H1 (cell line): Measurements from ENCODE around the gene MIX23. TPM values are rescaled to one million over a fixed set of nuclear protein-coding genes. Genes with fewer than 3 reads are reported as not detected.

Source experiments
- CTCF ChIA-PET: fragments of 300-600 bp; sonication (Branson Sonifier 250); formaldehyde crosslinking; loops from one replicate; lab custom pipeline; 2021; ENCODE audit not compliant: partially characterized antibody; lab: Charles Lee
- POLR2A ChIA-PET: fragments of 300-600 bp; sonication (Branson Sonifier 250); formaldehyde crosslinking; loops from one replicate; lab custom pipeline; 2021; ENCODE audit warnings: inconsistent platforms; ENCODE audit not compliant: partially characterized antibody; lab: Charles Lee
- DNase-seq, 2 experiments: peaks; one replicate each; pipeline versions ENCODE4 v3.0.0 to v3.0.0-alpha.2; 2010 to 2022; ENCODE audit warnings: low spot score in 2 of 2, low read depth in 1 of 2, mixed read lengths in 1 of 2
- FAIRE-seq: peaks from 2 replicates; lab custom pipeline; 2011; peaks lifted over from hg19 to GRCh38; lab: Jason Lieb, UNC
- H2AFZ ChIP-seq: 2 replicates; pipeline ENCODE4 v1.8.1; 2012; ENCODE audit warnings: low read length, inconsistent platforms
- H2AK5ac ChIP-seq: 2 replicates; pipeline ENCODE4 v1.6.1; 2013; ENCODE audit warnings: low read depth, low read length
- H2BK120ac ChIP-seq: replicated peaks from 2 replicates; pipeline ENCODE3; 2013; ENCODE audit warnings: low read depth, low read length, inconsistent platforms
- H2BK12ac ChIP-seq: 2 replicates; pipeline ENCODE4 v1.6.1; 2013; ENCODE audit warnings: low read depth, low read length
- H2BK15ac ChIP-seq: 2 replicates; pipeline ENCODE4 v1.6.1; 2013; ENCODE audit warnings: low read length
- H2BK20ac ChIP-seq: 2 replicates; pipeline ENCODE4 v1.6.1; 2013; ENCODE audit warnings: low read length
- H2BK5ac ChIP-seq: 2 replicates; pipeline ENCODE4 v1.6.1; 2013; ENCODE audit warnings: low read depth, low read length
- H3K14ac ChIP-seq: 2 replicates; pipeline ENCODE4 v1.6.1; 2013; ENCODE audit warnings: inconsistent platforms; ENCODE audit not compliant: insufficient read length
- H3K18ac ChIP-seq: 2 replicates; pipeline ENCODE4 v1.6.1; 2013; ENCODE audit warnings: low read length; ENCODE audit errors: extremely low read depth
- H3K23ac ChIP-seq: 2 replicates; pipeline ENCODE4 v1.6.1; 2013; ENCODE audit warnings: inconsistent platforms; ENCODE audit not compliant: insufficient read length
- H3K23me2 ChIP-seq: 2 replicates; pipeline ENCODE4 v1.6.1; 2013; ENCODE audit warnings: low read depth, low read length
- H3K27ac ChIP-seq: 2 replicates; pipeline ENCODE4 v1.6.1; 2011; ENCODE audit warnings: low read depth, low read length, inconsistent platforms
- H3K27me3 ChIP-seq, 4 experiments: replicated peaks in 1 of 4; 1 replicate in 1 of 4; 2 replicates in 3 of 4; pipeline versions ENCODE4 v1.6.1 to v1.8.1; 2011 to 2013; ENCODE audit warnings: low read length in 3 of 4, mild to moderate bottlenecking in 3 of 4, inconsistent platforms in 2 of 4, mixed read lengths in 2 of 4, moderate library complexity in 1 of 4; ENCODE audit not compliant: control insufficient read depth in 3 of 4, insufficient read depth in 3 of 4; ENCODE audit errors: extremely low read depth in 1 of 4
- H3K36me3 ChIP-seq, 4 experiments: 2 replicates each; pipeline versions ENCODE4 v1.6.1 to v1.8.1; 2011 to 2013; ENCODE audit warnings: mild to moderate bottlenecking in 4 of 4, low read length in 3 of 4, moderate library complexity in 2 of 4, control low read depth in 1 of 4, inconsistent platforms in 1 of 4; ENCODE audit not compliant: insufficient read depth in 4 of 4, control insufficient read depth in 2 of 4
- H3K4ac ChIP-seq: replicated peaks from 2 replicates; pipeline ENCODE3; 2013; ENCODE audit warnings: low read length, low read depth, mixed read lengths, inconsistent platforms; ENCODE audit not compliant: insufficient read length
- H3K4me1 ChIP-seq, 4 experiments: replicated peaks in 1 of 4; 1 replicate in 1 of 4; 2 replicates in 3 of 4; pipeline versions ENCODE4 v1.6.1 to v1.8.1; 2011 to 2013; ENCODE audit warnings: low read length in 3 of 4, inconsistent platforms in 2 of 4, mixed read lengths in 1 of 4; ENCODE audit not compliant: insufficient read depth in 4 of 4, control insufficient read depth in 3 of 4
- H3K4me2 ChIP-seq, 2 experiments: 2 replicates each; pipeline versions ENCODE4 v1.6.1 to v1.8.1; 2011 to 2013; ENCODE audit warnings: low read depth in 2 of 2, low read length in 2 of 2, control low read depth in 1 of 2, inconsistent platforms in 1 of 2, mild to moderate bottlenecking in 1 of 2; ENCODE audit not compliant: insufficient read depth in 1 of 2
- H3K4me3 ChIP-seq, 4 experiments: fragments of 200-600, 300-600 bp in 1 of 4; sonication (generic), shearing (Covaris generic), sonication (Bioruptor Twin) in 1 of 4; 2 replicates each; pipeline versions ENCODE4 v1.5.1 to v1.8.1; 2011 to 2016; ENCODE audit warnings: low read length in 4 of 4, low read depth in 3 of 4, control low read depth in 2 of 4, inconsistent platforms in 2 of 4, mild to moderate bottlenecking in 2 of 4, mixed read lengths in 1 of 4, moderate library complexity in 1 of 4; ENCODE audit not compliant: insufficient read depth in 2 of 4; ENCODE audit errors: extremely low read depth in 1 of 4
- H3K56ac ChIP-seq: replicated peaks from 2 replicates; pipeline ENCODE3; 2013; ENCODE audit warnings: low read depth, mild to moderate bottlenecking, mixed read lengths, low read length, inconsistent platforms; ENCODE audit not compliant: insufficient read length
- H3K79me1 ChIP-seq: 2 replicates; pipeline ENCODE4 v1.6.1; 2013; ENCODE audit warnings: low read depth, low read length, control low read depth
- H3K79me2 ChIP-seq, 2 experiments: 2 replicates each; pipeline versions ENCODE4 v1.6.1 to v1.8.1; 2012 to 2013; ENCODE audit warnings: low read length in 2 of 2, mild to moderate bottlenecking in 2 of 2, inconsistent platforms in 1 of 2; ENCODE audit not compliant: insufficient read depth in 2 of 2, control insufficient read depth in 1 of 2
- H3K9ac ChIP-seq, 4 experiments: replicated peaks in 1 of 4; 1 replicate in 1 of 4; 2 replicates in 3 of 4; pipeline versions ENCODE4 v1.6.1 to v1.8.1; 2011 to 2013; ENCODE audit warnings: low read depth in 3 of 4, low read length in 3 of 4, control low read depth in 2 of 4, mild to moderate bottlenecking in 2 of 4, moderate library complexity in 2 of 4, inconsistent platforms in 1 of 4; ENCODE audit errors: extremely low read depth in 1 of 4
- H3K9me3 ChIP-seq, 2 experiments: 2 replicates each; pipeline versions ENCODE4 v1.6.1 to v1.8.1; 2012 to 2013; ENCODE audit warnings: mild to moderate bottlenecking in 2 of 2, moderate library complexity in 2 of 2, control low read depth in 1 of 2, inconsistent platforms in 1 of 2, low read depth in 1 of 2, low read length in 1 of 2, mixed read lengths in 1 of 2; ENCODE audit not compliant: insufficient read depth in 2 of 2
- H4K20me1 ChIP-seq, 2 experiments: replicated peaks in 1 of 2; 2 replicates each; pipeline versions ENCODE3 to v1.8.1; 2011 to 2013; ENCODE audit warnings: inconsistent platforms in 2 of 2, low read length in 2 of 2, mild to moderate bottlenecking in 1 of 2; ENCODE audit not compliant: insufficient read depth in 2 of 2, control insufficient read depth in 1 of 2
- H4K5ac ChIP-seq: 2 replicates; pipeline ENCODE4 v1.6.1; 2013; ENCODE audit warnings: low read length, low read depth, mixed read lengths, inconsistent platforms; ENCODE audit not compliant: insufficient read length
- H4K8ac ChIP-seq: 2 replicates; pipeline ENCODE4 v1.8.0; 2013; ENCODE audit warnings: mild to moderate bottlenecking, moderate library complexity, low read length, inconsistent platforms; ENCODE audit not compliant: insufficient read depth; ENCODE audit errors: extremely low read depth
- H4K91ac ChIP-seq: replicated peaks from 2 replicates; pipeline ENCODE3; 2013; ENCODE audit warnings: low read length, mixed read lengths, inconsistent platforms; ENCODE audit not compliant: insufficient read length
- BCL11A ChIP-seq, 2 experiments: IDR thresholded peaks; one replicate each; pipeline ENCODE4 v1.6.1; 2011; ENCODE audit warnings: low read depth in 2 of 2, low read length in 2 of 2, mild to moderate bottlenecking in 2 of 2
- BRCA1 ChIP-seq: IDR thresholded peaks from 2 replicates; pipeline ENCODE4 v1.6.1; 2012; ENCODE audit warnings: low read depth, low read length, improper control_type of control experiment
- CHD2 ChIP-seq: IDR thresholded peaks from 2 replicates; pipeline ENCODE4 v1.6.1; 2012; ENCODE audit warnings: low read length, improper control_type of control experiment
- CREB1 ChIP-seq: IDR thresholded peaks from 2 replicates; pipeline ENCODE4 v1.6.1; 2012; ENCODE audit warnings: inconsistent platforms
- EGR1 ChIP-seq: IDR thresholded peaks from 2 replicates; pipeline ENCODE4 v1.6.1; 2011; ENCODE audit warnings: low read depth, low read length, borderline replicate concordance
- MAFK ChIP-seq: IDR thresholded peaks from 2 replicates; pipeline ENCODE4 v1.6.1; 2012; ENCODE audit warnings: low read depth, mild to moderate bottlenecking, improper control_type of control experiment, low read length
- PHF8 ChIP-seq: fragments of 200-600 bp; sonication (generic); conservative IDR thresholded peaks from 2 replicates; pipeline ENCODE4 v1.7.1; 2012; ENCODE audit warnings: low read depth, mild to moderate bottlenecking, inconsistent platforms, low read length, moderate library complexity
- SAP30 ChIP-seq: fragments of 300-600 bp; sonication (generic); IDR thresholded peaks from 2 replicates; pipeline ENCODE4 v1.7.1; 2012; ENCODE audit warnings: low read length, moderate library complexity, mild to moderate bottlenecking, inconsistent platforms; ENCODE audit not compliant: insufficient read depth, insufficient replicate concordance
- SP4 ChIP-seq: IDR thresholded peaks from 2 replicates; pipeline ENCODE4 v1.6.1; 2012; ENCODE audit warnings: low read length, inconsistent platforms
- SUZ12 ChIP-seq: fragments of 200-600 bp; sonication (generic); IDR thresholded peaks from 2 replicates; pipeline ENCODE4 v1.6.1; 2012; ENCODE audit warnings: mild to moderate bottlenecking, inconsistent platforms, low read length, moderate library complexity, mixed read lengths
- WGBS, 2 experiments: shearing (Covaris generic) in 1 of 2; methylation state at CpG; one replicate each; pipeline versions ENCODE4 v1.1.6 to v1.1.7; 2013 to 2015; ENCODE audit warnings: low lambda C conversion rate in 2 of 2, mixed read lengths in 2 of 2, inconsistent platforms in 1 of 2, low coverage in 1 of 2, missing lambda C conversion rate in 1 of 2; ENCODE audit not compliant: insufficient replicate concordance in 2 of 2, insufficient coverage in 1 of 2, insufficient read length in 1 of 2; ENCODE audit errors: extremely low coverage in 1 of 2, missing lambda C conversion rate in 1 of 2; 5-methylcytosine and 5-hydroxymethylcytosine counted together
- polyA plus RNA-seq, 7 experiments: library from polyadenylated mRNA; depleted of rRNA in 3 of 7; stranded (reverse) in 5 of 7; unstranded in 2 of 7; fragments of >200 nt in 5 of 7; fragments of 200-250 nt in 2 of 7; gene quantifications; 1 replicate in 5 of 7; 2 replicates in 1 of 7; 4 replicates in 1 of 7; pipeline versions ENCODE4 v1.2.1 to v1.2.3, GENCODE V29; 2011 to 2013; ENCODE audit warnings: missing spikeins in 2 of 7, mixed read lengths in 2 of 7
- total RNA-seq: library from RNA; stranded (reverse); fragmentation: NEBNext Ultra II Directional; extraction: Animal tissue kit (Norgen Biotek cat#: 25700); gene quantifications from 2 replicates; pipeline ENCODE4 v1.2.1, GENCODE V29; 2021

The MIX23 gene
- total and polyA plus RNA-seq, 2 of the 8 experiments (the other 6 are each of a cell fraction or from before 2014, with no cell fraction given), result 22.1 to 69.6 TPM

GRCh38 chr3:122318620-122319019, 64.4 kb downstream of the MIX23 start:
- H3K18ac ChIP-seq, result no peak overlapping the region
- H3K4me2 ChIP-seq, result no peak overlapping the region
- no peak for TF ChIP-seq EGR1
- TF ChIP-seq MAFK, result no peak
- TF ChIP-seq CHD2, result no peak
- TF ChIP-seq BCL11A (IDR thresholded peaks at IDR 0.05; ENCODE audit: low read depth in 2 of 2, low read length in 2 of 2), result no peak
- TF ChIP-seq CREB1, result no peak
- TF ChIP-seq PHF8, result no peak
- TF ChIP-seq SP4, result no peak
- TF ChIP-seq SAP30, result no peak
- no peak for TF ChIP-seq SUZ12
- no peak for TF ChIP-seq BRCA1
- H4K91ac ChIP-seq, result no peak overlapping the region
- H3K27ac ChIP-seq, result no peak overlapping the region
- H2BK120ac ChIP-seq, result no peak overlapping the region
- peaks cover 0 to 3% (median 1%) of the 10 kb centered on the region in 4 experiments; a peak in 3 of 7 replicates for H3K4me1 ChIP-seq
- H3K4me3 ChIP-seq, result no peak overlapping the region
- CTCF ChIA-PET, result no interaction called here
- H3K79me1 ChIP-seq, result no peaks in the 10 kb centered on the region
- no peak overlapping the region for H2AK5ac ChIP-seq
- H4K5ac ChIP-seq, result no peak overlapping the region
- H3K23me2 ChIP-seq, result 0 out of 2 replicates have a peak, but pooled peaks cover 2% of the 10 kb centered on the region
- H3K79me2 ChIP-seq, result no peaks in the 10 kb centered on the region
- H2BK20ac ChIP-seq, result no peak overlapping the region
- H2BK12ac ChIP-seq, result no peak overlapping the region
- H3K56ac ChIP-seq, result no peak overlapping the region
- H3K23ac ChIP-seq, result no peak overlapping the region
- no peaks in the 10 kb centered on the region for H4K20me1 ChIP-seq
- H4K8ac ChIP-seq, result no peak overlapping the region
- H3K36me3 ChIP-seq, result no peaks in the 10 kb centered on the region
- no peak overlapping the region for H2BK5ac ChIP-seq
- H2BK15ac ChIP-seq, result no peak overlapping the region
- no peak overlapping the region for H3K14ac ChIP-seq
- POLR2A ChIA-PET, result no interaction called here
- no peak for DNase-seq
- no peaks in the 10 kb centered on the region; a peak in 1 of 7 replicates for H3K27me3 ChIP-seq
- no peak overlapping the region for H3K4ac ChIP-seq
- FAIRE-seq, result no peak
- 85% methylated on average over 2 of the region's 2 CpGs; no CpG with 5 or more reads in 1 of the 2 experiments for WGBS, 2 experiments
- H2AFZ ChIP-seq, result no peak overlapping the region
- peaks cover 0 to 5% of the 10 kb centered on the region in 2 experiments; a peak in 1 of 4 replicates for H3K9me3 ChIP-seq
- no peak overlapping the region for H3K9ac ChIP-seq
